ENCODE data around the gene MCC.

The MCC gene

GRCh38 chr5:113057557-113057984 lies 430.7 kb downstream of the MCC start:
- Histone ChIP-seq H3K9ac (ENCODE audit: low read depth, low read length) (no peak overlapping the region), H3K4me3 (ENCODE audit: low read depth, low read length) (no peak overlapping the region), H3K9me3 (ENCODE audit: control insufficient read depth, insufficient read depth, low read length) (no peaks in the 10 kb centered on the region), H3K4me1 (ENCODE audit: control insufficient read depth, insufficient read depth, low read length) (no peaks in the 10 kb centered on the region), H3K27me3 (ENCODE audit: control insufficient read depth, insufficient read depth, low read length) (no peaks in the 10 kb centered on the region), H3K36me3 (ENCODE audit: control insufficient read depth, insufficient read depth, low read length) (peaks cover 5% of the 10 kb centered on the region)

DNA sequence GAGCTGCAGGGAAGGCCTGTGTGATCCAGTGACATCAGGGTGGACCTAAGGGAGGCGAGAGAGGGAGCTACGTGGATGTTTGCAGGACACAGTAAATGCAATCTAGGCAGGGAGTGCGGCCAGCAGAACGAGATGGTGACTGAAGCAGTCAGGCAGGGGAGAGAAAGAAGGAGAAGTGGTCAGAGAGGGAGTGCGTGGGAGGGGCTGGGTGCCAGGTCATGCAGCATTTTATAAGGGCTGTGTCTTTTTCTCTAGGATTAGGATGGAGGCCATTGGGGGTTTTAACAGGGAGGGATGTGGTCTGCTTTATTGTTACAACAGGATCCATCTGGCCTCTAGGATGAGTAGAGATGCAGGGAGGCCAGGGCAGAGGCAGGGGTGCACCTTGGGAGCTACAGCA lies 431.3 kb downstream of the MCC start:
- Histone ChIP-seq H3K4me3 (ENCODE audit: low read depth, low read length) (no peak overlapping the region), H3K9me3 (ENCODE audit: control insufficient read depth, insufficient read depth, low read length) (no peaks in the 10 kb centered on the region), H3K9ac (ENCODE audit: low read depth, low read length) (no peak overlapping the region), H3K27me3 (ENCODE audit: control insufficient read depth, insufficient read depth, low read length) (no peaks in the 10 kb centered on the region), H3K4me1 (ENCODE audit: control insufficient read depth, insufficient read depth, low read length) (no peaks in the 10 kb centered on the region), H3K36me3 (ENCODE audit: control insufficient read depth, insufficient read depth, low read length) (peaks cover 5% of the 10 kb centered on the region)

DNA sequence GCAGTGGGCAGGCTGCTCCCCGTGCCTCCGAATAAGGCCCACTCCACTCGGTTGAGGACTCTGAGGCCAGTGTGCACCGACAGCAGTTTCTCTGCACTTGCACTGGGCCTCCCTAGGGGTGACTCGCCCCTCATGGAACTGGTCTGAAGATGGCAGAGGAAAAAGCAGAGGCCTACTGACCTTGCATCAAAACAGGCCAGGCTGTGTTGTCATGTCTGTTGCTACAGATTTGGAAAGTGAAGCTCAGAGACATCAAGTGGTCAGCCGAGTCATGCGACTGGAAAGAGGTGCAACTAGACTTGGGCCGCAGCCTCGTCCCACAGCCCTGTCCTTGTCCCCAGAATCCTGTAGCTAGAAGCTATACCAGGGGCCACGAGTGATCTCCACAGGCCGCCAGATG lies 433.4 kb downstream of the MCC start:
- Histone ChIP-seq H3K4me3 (ENCODE audit: low read depth, low read length) (no peak overlapping the region), H3K9ac (ENCODE audit: low read depth, low read length) (no peak overlapping the region), H3K36me3 (ENCODE audit: control insufficient read depth, insufficient read depth, low read length) (peaks cover 5% of the 10 kb centered on the region), H3K9me3 (ENCODE audit: control insufficient read depth, insufficient read depth, low read length) (no peaks in the 10 kb centered on the region), H3K4me1 (ENCODE audit: control insufficient read depth, insufficient read depth, low read length) (no peaks in the 10 kb centered on the region), H3K27me3 (ENCODE audit: control insufficient read depth, insufficient read depth, low read length) (no peaks in the 10 kb centered on the region)

DNA sequence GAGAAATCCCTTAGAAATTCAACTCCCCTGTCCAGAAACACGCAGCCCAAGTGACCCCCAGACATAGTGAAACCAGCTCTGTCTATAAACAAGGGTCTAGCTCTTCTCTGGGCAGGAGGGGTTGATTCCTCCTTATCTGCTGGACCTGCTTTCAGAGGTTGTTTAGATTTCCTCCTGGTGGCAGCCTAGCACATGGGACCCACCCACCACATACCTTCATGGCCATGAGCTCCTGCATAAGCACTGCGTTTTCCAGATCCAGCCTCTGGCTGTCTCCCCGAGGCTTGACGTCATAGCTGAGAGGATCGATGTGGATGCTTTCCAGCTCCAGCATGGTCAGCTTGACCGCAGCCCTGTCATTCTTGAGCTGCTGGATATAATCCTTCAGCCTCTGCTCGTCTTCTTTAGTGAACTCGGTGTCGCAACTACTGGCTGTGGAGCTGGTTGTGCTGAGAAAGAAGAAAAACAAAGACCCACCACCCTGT lies 434.7 kb downstream of the MCC start:
- Histone ChIP-seq H3K4me3 (ENCODE audit: low read depth, low read length) (no peak overlapping the region), H3K27me3 (ENCODE audit: control insufficient read depth, insufficient read depth, low read length) (no peaks in the 10 kb centered on the region), H3K4me1 (ENCODE audit: control insufficient read depth, insufficient read depth, low read length) (no peaks in the 10 kb centered on the region), H3K9me3 (ENCODE audit: control insufficient read depth, insufficient read depth, low read length) (no peaks in the 10 kb centered on the region), H3K36me3 (ENCODE audit: control insufficient read depth, insufficient read depth, low read length) (peaks cover 7% of the 10 kb centered on the region), H3K9ac (ENCODE audit: low read depth, low read length) (no peak overlapping the region)

GRCh38 chr5:113052041-113052795 lies 436.0 kb downstream of the MCC start:
- H3K4me3 ChIP-seq (ENCODE audit: low read depth, low read length) = no peak overlapping the region
- peaks cover 8% of the 10 kb centered on the region for H3K36me3 ChIP-seq (ENCODE audit: control insufficient read depth, insufficient read depth, low read length)
- H3K9me3 ChIP-seq (ENCODE audit: control insufficient read depth, insufficient read depth, low read length) = no peaks in the 10 kb centered on the region
- H3K9ac ChIP-seq (ENCODE audit: low read depth, low read length) = no peak overlapping the region
- H3K4me1 ChIP-seq (ENCODE audit: control insufficient read depth, insufficient read depth, low read length) = no peaks in the 10 kb centered on the region
- no peaks in the 10 kb centered on the region for H3K27me3 ChIP-seq (ENCODE audit: control insufficient read depth, insufficient read depth, low read length)

DNA sequence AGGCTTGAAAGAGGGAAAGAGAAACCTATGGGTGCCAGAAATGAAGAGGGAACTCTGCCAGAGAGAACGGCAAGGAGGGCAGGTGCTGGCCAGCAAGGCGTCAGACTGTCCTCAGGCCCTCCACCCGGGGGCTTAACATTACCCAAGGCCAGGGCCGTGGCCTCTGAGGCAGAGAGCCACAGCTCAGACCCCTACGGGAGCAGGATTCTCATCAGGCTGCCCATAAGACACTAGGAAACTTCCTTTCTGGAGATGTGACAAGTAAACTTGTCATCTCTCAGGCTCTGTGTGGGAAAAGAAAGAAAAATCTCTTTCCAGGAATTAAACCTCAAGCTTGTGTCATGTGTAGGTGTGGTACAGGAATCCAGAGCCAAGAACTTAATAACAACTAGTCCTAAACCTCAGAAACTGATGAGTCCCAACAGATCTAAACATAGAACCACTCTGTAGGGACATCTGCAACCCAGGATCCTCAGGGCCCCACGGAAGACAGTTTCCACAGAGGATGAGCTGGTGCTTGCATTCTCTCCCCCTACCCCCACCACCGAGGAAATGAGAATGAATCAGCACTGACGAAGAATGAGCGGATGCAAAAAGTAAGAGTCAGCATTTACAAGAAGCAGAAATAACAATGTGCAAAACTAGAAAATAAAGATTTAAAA lies 437.4 kb downstream of the MCC start:
- H3K27me3 ChIP-seq (ENCODE audit: control insufficient read depth, insufficient read depth, low read length) = no peaks in the 10 kb centered on the region
- no peak overlapping the region for H3K4me3 ChIP-seq (ENCODE audit: low read depth, low read length)
- H3K4me1 ChIP-seq (ENCODE audit: control insufficient read depth, insufficient read depth, low read length) = no peaks in the 10 kb centered on the region
- H3K9me3 ChIP-seq (ENCODE audit: control insufficient read depth, insufficient read depth, low read length) = no peaks in the 10 kb centered on the region
- H3K9ac ChIP-seq (ENCODE audit: low read depth, low read length) = no peak overlapping the region
- peaks cover 13% of the 10 kb centered on the region for H3K36me3 ChIP-seq (ENCODE audit: control insufficient read depth, insufficient read depth, low read length)

DNA sequence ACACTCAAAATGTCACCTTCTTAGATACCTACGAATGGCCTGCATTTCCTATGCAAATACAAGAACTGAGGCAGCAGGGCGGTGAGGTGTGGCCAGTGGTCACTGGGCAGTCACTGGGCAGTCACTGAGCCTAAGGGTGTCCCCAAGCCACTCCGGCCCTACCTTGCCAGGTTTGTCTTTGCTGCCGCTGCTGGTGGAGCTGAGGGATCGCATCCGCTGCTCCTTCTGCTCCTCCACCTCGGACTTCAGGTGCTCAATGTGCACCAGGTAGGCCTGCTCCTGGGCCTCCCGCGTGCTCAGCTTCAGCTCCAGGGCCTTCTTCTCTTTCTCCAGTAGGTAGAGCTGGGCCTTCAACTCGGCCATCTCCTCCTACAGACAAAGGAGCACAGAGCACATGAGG lies 439.3 kb downstream of the MCC start:
- no peaks in the 10 kb centered on the region for H3K27me3 ChIP-seq (ENCODE audit: control insufficient read depth, insufficient read depth, low read length)
- H3K4me3 ChIP-seq (ENCODE audit: low read depth, low read length) = no peak overlapping the region
- H3K4me1 ChIP-seq (ENCODE audit: control insufficient read depth, insufficient read depth, low read length) = no peaks in the 10 kb centered on the region
- no peaks in the 10 kb centered on the region for H3K9me3 ChIP-seq (ENCODE audit: control insufficient read depth, insufficient read depth, low read length)
- no peak overlapping the region for H3K9ac ChIP-seq (ENCODE audit: low read depth, low read length)
- H3K36me3 ChIP-seq (ENCODE audit: control insufficient read depth, insufficient read depth, low read length) = peaks cover 13% of the 10 kb centered on the region

DNA sequence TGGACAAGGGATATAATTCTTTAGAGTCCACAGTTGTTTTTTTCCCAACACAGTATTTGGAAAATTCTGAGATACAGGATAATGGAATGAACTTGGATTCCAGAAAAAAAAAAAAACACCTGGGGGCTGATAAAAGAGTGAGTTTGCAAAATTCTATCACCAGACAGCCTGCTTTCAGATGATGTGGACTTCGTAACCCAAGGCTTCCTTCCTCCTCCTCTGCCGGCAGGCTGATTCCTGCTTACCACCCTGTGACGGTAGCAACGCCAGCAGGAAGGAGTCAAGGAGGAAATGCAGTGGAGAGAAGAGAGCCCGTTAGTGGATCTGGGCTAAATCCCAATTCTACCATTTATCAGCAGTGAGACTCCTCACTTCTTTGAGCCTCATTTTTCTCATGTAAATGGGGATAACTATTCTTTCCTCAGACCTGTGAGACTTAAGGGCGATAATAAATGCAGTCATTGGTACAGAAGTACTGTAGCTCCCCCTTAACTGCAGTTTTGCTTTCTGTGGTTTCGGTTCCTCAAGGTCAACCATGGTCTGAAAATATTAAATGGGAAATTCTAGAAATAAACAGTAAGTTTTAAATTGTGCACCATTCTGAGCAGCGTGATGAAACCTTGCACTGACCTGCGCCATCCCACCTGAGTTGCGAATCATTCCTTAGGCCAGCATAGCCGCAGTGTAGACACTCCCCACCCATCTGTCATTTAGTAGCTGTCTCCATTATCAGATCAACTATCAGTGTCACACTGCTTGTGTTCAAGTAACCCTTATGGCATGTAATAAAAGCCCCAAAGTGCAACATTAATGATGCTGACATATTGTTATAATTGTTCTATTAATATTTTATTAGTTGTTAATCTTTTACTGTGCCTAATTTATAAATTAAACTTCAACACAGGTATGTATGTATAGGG lies 440.3 kb downstream of the MCC start:
- H3K4me3 ChIP-seq (ENCODE audit: low read depth, low read length) = no peak overlapping the region
- no peaks in the 10 kb centered on the region for H3K4me1 ChIP-seq (ENCODE audit: control insufficient read depth, insufficient read depth, low read length)
- no peaks in the 10 kb centered on the region for H3K9me3 ChIP-seq (ENCODE audit: control insufficient read depth, insufficient read depth, low read length)
- no peak overlapping the region for H3K9ac ChIP-seq (ENCODE audit: low read depth, low read length)
- peaks cover 8% of the 10 kb centered on the region for H3K36me3 ChIP-seq (ENCODE audit: control insufficient read depth, insufficient read depth, low read length)
- H3K27me3 ChIP-seq (ENCODE audit: control insufficient read depth, insufficient read depth, low read length) = no peaks in the 10 kb centered on the region

DNA sequence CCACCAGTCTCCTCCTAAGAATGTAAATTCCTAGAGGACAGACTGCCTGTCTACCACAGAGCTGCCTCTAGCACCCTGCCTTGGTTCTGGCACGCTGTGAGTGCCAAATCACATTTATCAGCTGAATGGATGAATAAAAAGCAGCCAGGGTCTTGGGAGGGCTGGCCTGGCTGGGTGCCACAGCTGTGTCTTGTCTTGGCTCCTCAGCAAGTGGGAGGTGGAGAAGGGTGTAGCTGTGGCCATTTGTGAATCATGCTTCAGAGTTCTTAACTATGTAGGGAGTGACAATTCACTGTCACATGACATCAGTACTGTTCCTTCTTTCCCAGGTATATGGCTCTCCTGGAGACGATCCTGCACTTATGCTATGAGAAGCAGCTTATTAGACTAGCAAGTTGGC lies 441.0 kb downstream of the MCC start:
- H3K27me3 ChIP-seq (ENCODE audit: control insufficient read depth, insufficient read depth, low read length) = no peaks in the 10 kb centered on the region
- no peaks in the 10 kb centered on the region for H3K4me1 ChIP-seq (ENCODE audit: control insufficient read depth, insufficient read depth, low read length)
- H3K9ac ChIP-seq (ENCODE audit: low read depth, low read length) = no peak overlapping the region
- no peak overlapping the region for H3K4me3 ChIP-seq (ENCODE audit: low read depth, low read length)
- no peaks in the 10 kb centered on the region for H3K9me3 ChIP-seq (ENCODE audit: control insufficient read depth, insufficient read depth, low read length)
- H3K36me3 ChIP-seq (ENCODE audit: control insufficient read depth, insufficient read depth, low read length) = peaks cover 8% of the 10 kb centered on the region

GRCh38 chr5:113044776-113045465 lies 443.3 kb downstream of the MCC start:
- Histone ChIP-seq H3K36me3 (ENCODE audit: control insufficient read depth, insufficient read depth, low read length) (peaks cover 8% of the 10 kb centered on the region), H3K9me3 (ENCODE audit: control insufficient read depth, insufficient read depth, low read length) (no peaks in the 10 kb centered on the region), H3K27me3 (ENCODE audit: control insufficient read depth, insufficient read depth, low read length) (no peaks in the 10 kb centered on the region)

DNA sequence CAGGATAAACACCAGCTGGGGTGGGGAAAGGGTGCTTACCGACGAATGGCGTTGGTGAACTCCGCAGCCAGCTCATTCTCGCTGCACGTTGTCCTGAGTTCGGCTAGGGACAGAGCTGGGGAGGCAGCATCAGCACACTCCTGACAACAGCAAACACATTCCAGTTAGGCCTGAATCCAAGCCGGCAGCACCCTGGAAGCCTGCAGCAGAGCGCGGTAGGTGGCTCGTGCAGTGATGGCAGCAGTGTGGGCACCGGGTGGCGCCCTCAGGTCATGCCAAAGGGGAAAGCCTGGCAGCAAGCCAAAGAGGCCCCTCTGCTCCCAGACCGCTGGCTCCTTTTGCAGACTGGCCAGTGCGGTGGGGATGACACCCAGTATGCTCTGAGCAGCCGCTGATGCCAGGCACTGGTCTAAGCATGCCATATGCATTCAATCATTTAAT lies 444.7 kb downstream of the MCC start:
- Histone ChIP-seq H3K9ac (ENCODE audit: low read depth, low read length) (no peak overlapping the region), H3K9me3 (ENCODE audit: control insufficient read depth, insufficient read depth, low read length) (no peaks in the 10 kb centered on the region), H3K4me3 (ENCODE audit: low read depth, low read length) (no peak overlapping the region), H3K36me3 (ENCODE audit: control insufficient read depth, insufficient read depth, low read length) (peaks cover 6% of the 10 kb centered on the region), H3K27me3 (ENCODE audit: control insufficient read depth, insufficient read depth, low read length) (no peaks in the 10 kb centered on the region), H3K4me1 (ENCODE audit: control insufficient read depth, insufficient read depth, low read length) (no peaks in the 10 kb centered on the region)

More at GRCh38 chr5:113044776-113045465, 443.3 kb downstream of the MCC start:
- no peak overlapping the region for H3K4me3 ChIP-seq (ENCODE audit: low read depth, low read length)
- H3K9ac ChIP-seq (ENCODE audit: low read depth, low read length) = no peak overlapping the region
- H3K4me1 ChIP-seq (ENCODE audit: control insufficient read depth, insufficient read depth, low read length) = no peaks in the 10 kb centered on the region

Measured in iPS-15b (cell line).